Activated CD8-positive, alpha-beta T cell treated with anti-CD3 and anti-CD28 coated beads for 36 hours (primary cell): ENCODE measurements around the gene MAPK8IP1. TPM values are rescaled to one million over a fixed set of nuclear protein-coding genes. Genes with fewer than 3 reads are reported as not detected.

Experiments used
- ATAC-seq: fragments of 200-7000 bp; cut with Tn5 transposase; one replicate; pipeline ENCODE4 v1.10.0; 2021; ENCODE audit warnings: mild to moderate bottlenecking, moderate library complexity
- CTCF ChIA-PET: fragments of 350-600 bp; sonication (Branson Sonifier 250); formaldehyde crosslinking; loops from one replicate; lab custom pipeline; 2021; ENCODE audit warnings: antibody characterized with exemption; lab: Charles Lee
- POLR2A ChIA-PET: fragments of 350-600 bp; sonication (Branson Sonifier 250); formaldehyde crosslinking; loops from one replicate; lab custom pipeline; 2021; ENCODE audit warnings: antibody characterized with exemption; lab: Charles Lee
- DNase-seq: peaks from one replicate; pipeline ENCODE4 v3.0.0-alpha.2; 2020
- H3K27ac Mint-ChIP-seq: one replicate; pipeline ENCODE4 v1.8.0; 2021; ENCODE audit warnings: mild to moderate bottlenecking, mixed read lengths
- H3K27me3 Mint-ChIP-seq: one replicate; pipeline ENCODE4 v1.8.0; 2021; ENCODE audit warnings: mixed read lengths
- H3K36me3 Mint-ChIP-seq: one replicate; pipeline ENCODE4 v1.8.0; 2021; ENCODE audit warnings: low read depth, mixed read lengths
- H3K4me1 Mint-ChIP-seq: one replicate; pipeline ENCODE4 v1.8.0; 2021; ENCODE audit warnings: low read depth, mixed read lengths
- H3K4me3 Mint-ChIP-seq: one replicate; pipeline ENCODE4 v1.8.0; 2021; ENCODE audit warnings: mild to moderate bottlenecking, moderate library complexity, mixed read lengths
- H3K9me3 Mint-ChIP-seq: one replicate; pipeline ENCODE4 v1.8.0; 2021; ENCODE audit warnings: mixed read lengths
- intact Hi-C: fragments of 100-400 bp; cut with micrococcal nuclease; formaldehyde crosslinking; loops from one replicate; pipeline ENCODE4 v1.10.0; 2022
- total RNA-seq, 2 experiments: library from RNA; stranded (reverse); gene quantifications; one replicate each; pipeline ENCODE4 v1.2.3, GENCODE V29; 2021
- TF ChIP-seq, protein P1 (sequence below): fragments of 200-600 bp; IDR thresholded peaks from one replicate; pipeline ENCODE4 v1.8.0; 2022; ENCODE audit warnings: antibody characterized with exemption, mild to moderate bottlenecking

Gene MAPK8IP1
- total RNA-seq, 2 experiments from 2014 or later = 1.4 to 1.8 TPM

DNA sequence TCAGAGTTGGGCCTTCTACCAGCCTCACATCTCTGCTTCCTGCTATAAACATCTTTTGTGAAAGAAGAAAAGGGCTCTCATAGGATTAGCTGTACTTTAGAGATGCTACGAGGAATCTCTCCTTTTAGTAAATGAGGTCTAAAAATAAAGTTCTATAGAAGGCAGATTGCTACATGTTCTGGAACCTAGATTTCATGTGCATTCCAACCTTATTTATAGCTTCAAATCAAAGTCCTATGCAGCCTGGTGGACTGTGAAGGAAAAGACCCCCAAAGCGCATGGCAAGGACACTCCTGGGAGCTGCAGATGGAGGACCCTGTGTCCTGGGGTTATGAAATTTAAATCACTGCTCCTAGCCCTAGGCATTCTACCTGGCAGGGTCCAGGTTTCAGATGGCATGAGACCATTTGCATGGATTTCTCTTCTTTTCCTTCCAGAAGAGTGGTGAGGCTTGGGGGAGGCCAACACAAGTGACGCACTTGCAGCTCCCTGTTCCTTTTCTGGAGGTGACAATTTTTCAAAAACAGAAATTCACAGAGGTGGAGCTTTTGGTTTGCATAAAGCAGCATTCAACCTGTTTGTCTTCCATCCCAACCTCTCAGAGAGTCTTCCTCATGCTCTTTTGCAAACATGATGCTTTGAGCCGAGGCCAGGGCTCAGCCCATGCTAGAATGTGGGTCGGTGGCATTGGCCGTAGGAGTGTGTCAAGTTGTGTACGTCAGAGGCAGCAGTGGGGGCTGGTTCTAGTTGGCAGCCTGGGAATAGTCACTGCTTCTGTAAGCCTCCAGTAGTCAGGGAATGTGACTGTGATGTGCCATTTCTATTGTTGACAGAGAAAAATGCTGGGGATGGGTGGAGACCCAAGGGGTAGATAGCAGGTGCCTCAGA is 31.9 kb upstream of the MAPK8IP1 start:
- H3K27me3 Mint-ChIP-seq = no peaks in the 10 kb centered on the region
- H3K27ac Mint-ChIP-seq = no peak overlapping the region
- DNase-seq (no peak), ATAC-seq (no peak)
- TF ChIP-seq, protein P1, sequence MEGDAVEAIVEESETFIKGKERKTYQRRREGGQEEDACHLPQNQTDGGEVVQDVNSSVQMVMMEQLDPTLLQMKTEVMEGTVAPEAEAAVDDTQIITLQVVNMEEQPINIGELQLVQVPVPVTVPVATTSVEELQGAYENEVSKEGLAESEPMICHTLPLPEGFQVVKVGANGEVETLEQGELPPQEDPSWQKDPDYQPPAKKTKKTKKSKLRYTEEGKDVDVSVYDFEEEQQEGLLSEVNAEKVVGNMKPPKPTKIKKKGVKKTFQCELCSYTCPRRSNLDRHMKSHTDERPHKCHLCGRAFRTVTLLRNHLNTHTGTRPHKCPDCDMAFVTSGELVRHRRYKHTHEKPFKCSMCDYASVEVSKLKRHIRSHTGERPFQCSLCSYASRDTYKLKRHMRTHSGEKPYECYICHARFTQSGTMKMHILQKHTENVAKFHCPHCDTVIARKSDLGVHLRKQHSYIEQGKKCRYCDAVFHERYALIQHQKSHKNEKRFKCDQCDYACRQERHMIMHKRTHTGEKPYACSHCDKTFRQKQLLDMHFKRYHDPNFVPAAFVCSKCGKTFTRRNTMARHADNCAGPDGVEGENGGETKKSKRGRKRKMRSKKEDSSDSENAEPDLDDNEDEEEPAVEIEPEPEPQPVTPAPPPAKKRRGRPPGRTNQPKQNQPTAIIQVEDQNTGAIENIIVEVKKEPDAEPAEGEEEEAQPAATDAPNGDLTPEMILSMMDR = no peak
- peaks cover 4% of the 10 kb centered on the region for H3K36me3 Mint-ChIP-seq
- H3K4me1 Mint-ChIP-seq = peaks cover 38% of the 10 kb centered on the region
- POLR2A ChIA-PET = interaction anchor here (0.6 kb wide), 1 partner anchor 20 kb away, joined by 3 read pairs; no protein-coding TSS in a partner anchor
- H3K4me3 Mint-ChIP-seq = no peak overlapping the region
- intact Hi-C loops = no loop called here
- CTCF ChIA-PET = interaction anchor here (1.0 kb wide), 1 partner anchor 10 kb away, joined by 3 read pairs; no protein-coding TSS in a partner anchor
- no peaks in the 10 kb centered on the region for H3K9me3 Mint-ChIP-seq

DNA sequence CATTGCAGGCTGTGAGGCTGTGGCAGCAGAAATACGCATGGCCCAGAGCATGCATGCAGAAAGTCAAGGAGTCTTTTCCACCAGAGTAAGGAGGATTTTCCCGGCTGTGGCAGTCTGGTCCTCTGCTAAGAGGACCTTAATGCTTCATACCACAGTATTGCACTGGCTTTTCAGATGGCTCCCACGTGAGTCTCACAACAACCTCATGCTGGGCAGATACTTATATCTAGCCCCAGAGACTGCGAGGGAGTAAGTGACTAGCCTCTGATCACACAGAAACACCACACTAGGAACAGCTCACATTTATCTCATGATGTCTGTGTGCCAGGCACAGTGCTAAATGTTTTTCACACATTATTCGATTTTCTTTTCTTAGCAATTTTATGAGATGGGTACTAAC is 30.1 kb upstream of the MAPK8IP1 start:
- ATAC-seq = no peak
- POLR2A ChIA-PET = interaction anchor here (0.7 kb wide), 1 partner anchor 15 kb away, joined by 3 read pairs; no protein-coding TSS in a partner anchor
- H3K27ac Mint-ChIP-seq = no peak overlapping the region
- H3K27me3 Mint-ChIP-seq = no peaks in the 10 kb centered on the region
- TF ChIP-seq, protein P1 = no peak
- CTCF ChIA-PET = interaction anchor here (1.4 to 1.8 kb wide), 2 partner anchors 10 to 12 kb away, joined by 4 to 7 read pairs; no protein-coding TSS in a partner anchor
- peaks cover 24% of the 10 kb centered on the region for H3K4me1 Mint-ChIP-seq
- intact Hi-C loops = no loop called here
- H3K9me3 Mint-ChIP-seq = no peaks in the 10 kb centered on the region
- no peak for DNase-seq
- peaks cover 12% of the 10 kb centered on the region for H3K36me3 Mint-ChIP-seq
- H3K4me3 Mint-ChIP-seq = no peak overlapping the region

DNA sequence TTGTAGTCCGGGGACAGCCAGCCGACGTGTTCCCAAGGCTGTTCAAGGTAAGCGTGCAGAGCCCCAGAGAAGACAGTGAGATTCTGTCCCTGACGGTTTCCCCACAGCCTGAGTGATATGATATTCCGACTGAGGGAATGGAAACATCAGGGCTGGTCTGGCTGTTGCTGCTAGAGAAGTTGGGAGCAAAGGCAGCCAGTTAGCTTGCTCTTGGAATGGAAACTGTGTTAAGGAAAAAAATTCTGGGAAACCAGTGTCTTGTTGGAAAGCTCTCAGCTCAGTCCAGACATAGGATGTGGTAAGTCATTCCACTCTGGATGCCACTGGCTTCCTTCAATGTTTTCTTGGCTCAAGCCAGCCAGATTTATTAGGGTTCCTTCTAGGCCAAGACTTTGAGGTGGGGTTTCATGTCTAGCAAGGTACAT is 29.4 kb upstream of the MAPK8IP1 start:
- no peaks in the 10 kb centered on the region for H3K9me3 Mint-ChIP-seq
- POLR2A ChIA-PET = no interaction called here
- no peak overlapping the region for H3K4me3 Mint-ChIP-seq
- H3K4me1 Mint-ChIP-seq = peaks cover 16% of the 10 kb centered on the region
- H3K27ac Mint-ChIP-seq = no peak overlapping the region
- TF ChIP-seq, protein P1 = no peak
- DNase-seq (no peak), ATAC-seq (no peak)
- H3K36me3 Mint-ChIP-seq = peaks cover 16% of the 10 kb centered on the region
- CTCF ChIA-PET = interaction anchor here (1.1 to 3.2 kb wide), 3 partner anchors 9 to 16 kb away, joined by 3 to 10 read pairs (median 4); no protein-coding TSS in a partner anchor
- intact Hi-C loops = no loop called here
- no peaks in the 10 kb centered on the region for H3K27me3 Mint-ChIP-seq

DNA sequence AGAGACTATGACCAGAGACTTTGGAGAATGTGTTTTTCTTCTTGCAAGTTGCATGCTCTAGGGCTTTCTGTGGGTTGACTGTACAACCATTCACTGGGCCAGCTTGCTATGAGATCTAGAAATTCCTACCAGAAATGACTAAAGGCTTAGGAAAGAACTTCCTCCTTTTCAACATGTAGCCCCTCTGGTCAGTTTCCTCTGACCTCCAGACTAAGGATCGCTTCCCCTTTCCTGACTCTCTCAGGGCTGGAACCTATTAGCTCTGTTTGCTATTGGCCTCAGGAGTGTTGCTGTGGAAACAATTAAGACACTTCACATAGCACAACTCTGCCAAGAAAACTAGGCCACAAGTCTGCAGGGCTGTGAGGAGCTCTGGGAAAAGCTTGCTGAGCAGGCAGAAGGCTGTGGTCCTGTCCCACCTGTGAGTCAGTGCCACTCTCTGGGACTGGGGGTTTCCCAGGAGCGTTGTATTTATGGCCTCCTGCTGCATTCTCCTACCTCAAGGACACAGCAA is 27.4 kb upstream of the MAPK8IP1 start:
- no peak for ATAC-seq
- H3K27me3 Mint-ChIP-seq = no peaks in the 10 kb centered on the region
- H3K4me3 Mint-ChIP-seq = no peak overlapping the region
- H3K4me1 Mint-ChIP-seq = peaks cover under 1% of the 10 kb centered on the region
- no peaks in the 10 kb centered on the region for H3K9me3 Mint-ChIP-seq
- TF ChIP-seq, protein P1 = no peak
- DNase-seq = no peak
- intact Hi-C loops = no loop called here
- peaks cover 27% of the 10 kb centered on the region for H3K36me3 Mint-ChIP-seq
- H3K27ac Mint-ChIP-seq = no peak overlapping the region
- CTCF ChIA-PET = interaction anchor here (1.0 to 3.2 kb wide), 4 partner anchors 12 to 86 kb away, joined by 3 to 10 read pairs (median 3); no protein-coding TSS in a partner anchor
- POLR2A ChIA-PET = interaction anchor here (0.9 to 1.6 kb wide), 2 partner anchors 11 to 59 kb away, joined by 3 to 4 read pairs; partner anchors contain the start of genes CRY2 and PEX16
